GF-D8 (cell line): ENCODE measurements around the gene GDF10.

Experiments used
- DNase-seq: peaks from one replicate; lab custom pipeline; 2025; lab: John Stamatoyannopoulos, UW

Gene GDF10

GRCh38 chr10:47354165-47354564 lies 54.2 kb downstream of the GDF10 start:
- DNase-seq: no peak

GRCh38 chr10:47354900-47355299 lies 54.9 kb downstream of the GDF10 start:
- DNase-seq: no peak

GRCh38 chr10:47356708-47357107 lies 56.7 kb downstream of the GDF10 start:
- no peak for DNase-seq

- DNase-seq: no peak
Observed at GRCh38 chr10:47357131-47357582, 57.2 kb downstream of the GDF10 start.

GRCh38 chr10:47357911-47358310 lies 57.9 kb downstream of the GDF10 start:
- no peak for DNase-seq

- no peak for DNase-seq
Observed at GRCh38 chr10:47358457-47358856, 58.5 kb downstream of the GDF10 start.

GRCh38 chr10:47359101-47359500 lies 59.1 kb downstream of the GDF10 start:
- no peak for DNase-seq

- DNase-seq: no peak
Observed at GRCh38 chr10:47359626-47360418, 59.8 kb downstream of the GDF10 start.

- DNase-seq: no peak
Observed at GRCh38 chr10:47360419-47361040, 60.5 kb downstream of the GDF10 start.

- no peak for DNase-seq
Observed at GRCh38 chr10:47361293-47361692, 61.3 kb downstream of the GDF10 start.

- DNase-seq: no peak
Observed at GRCh38 chr10:47362199-47362598, 62.2 kb downstream of the GDF10 start.
